HFFc6 (cell line): ENCODE measurements around the gene C14orf132. TPM values are rescaled to one million over a fixed set of nuclear protein-coding genes. Genes with fewer than 3 reads are reported as not detected.

Experiments
- DNase-seq: peaks from one replicate; pipeline ENCODE4 v3.0.0-alpha.2; 2018
- H3K27ac Mint-ChIP-seq: 2 replicates; pipeline ENCODE4 v1.8.0; 2020; ENCODE audit warnings: mild to moderate bottlenecking, mixed read lengths
- H3K27me3 Mint-ChIP-seq: 2 replicates; pipeline ENCODE4 v1.8.0; 2021; ENCODE audit warnings: mild to moderate bottlenecking, moderate library complexity, mixed read lengths; ENCODE audit not compliant: insufficient read depth
- H3K36me3 Mint-ChIP-seq: 2 replicates; pipeline ENCODE4 v1.8.0; 2021; ENCODE audit warnings: low read depth, mixed read lengths
- H3K4me1 Mint-ChIP-seq: 2 replicates; pipeline ENCODE4 v1.8.0; 2020; ENCODE audit warnings: low read depth, mixed read lengths
- H3K4me3 Mint-ChIP-seq: 2 replicates; pipeline ENCODE4 v1.8.0; 2020; ENCODE audit warnings: mild to moderate bottlenecking, moderate library complexity, mixed read lengths
- H3K9me3 Mint-ChIP-seq: 2 replicates; pipeline ENCODE4 v1.8.0; 2020; ENCODE audit warnings: mild to moderate bottlenecking, mixed read lengths
- CTCF ChIP-seq: fragments of 200-600 bp; sonication (generic); IDR thresholded peaks from 2 replicates; pipeline ENCODE4 v1.5.0; 2021; ENCODE audit warnings: antibody characterized with exemption, mild to moderate bottlenecking
- total RNA-seq, 6 experiments: library from RNA; stranded (reverse); fragmentation: NEBNext Ultra II Directional; extraction: Animal tissue kit (Norgen Biotek cat#: 25700); gene quantifications; 2 replicates in 1 of 6; 3 replicates in 5 of 6; pipeline ENCODE4 v1.2.3, GENCODE V29; 2021

The C14orf132 gene
- total RNA-seq, 6 experiments from 2014 or later: 21.5 to 33.1 (median 27.1) TPM

DNA sequence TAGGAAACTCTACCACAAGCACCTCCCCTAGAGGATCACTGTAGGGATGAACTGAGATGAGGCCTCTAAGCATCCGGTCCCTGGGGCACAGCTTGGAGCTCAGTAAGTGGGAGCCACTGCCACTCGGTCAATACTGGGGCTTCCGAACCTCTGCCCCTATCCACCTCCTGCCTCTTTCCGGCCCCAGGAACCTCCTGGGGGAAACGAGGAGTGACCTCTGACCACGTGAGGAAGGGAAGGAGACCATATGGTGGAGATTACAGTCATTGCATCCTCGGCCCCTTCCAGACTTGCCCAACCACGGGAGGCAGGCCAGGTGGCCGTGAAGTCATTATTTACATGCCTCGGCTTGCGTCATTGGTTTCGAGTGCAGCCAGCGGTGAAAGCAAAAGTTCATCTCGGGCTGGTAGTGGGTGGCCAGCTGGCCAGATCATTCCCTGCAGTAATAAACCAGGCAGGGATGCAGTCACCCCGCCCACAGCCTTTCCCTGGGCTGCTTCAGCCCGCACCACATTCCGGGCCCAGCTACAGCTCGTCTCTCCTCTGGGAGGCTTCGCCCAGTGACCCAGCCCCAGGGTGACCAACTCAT lies 65.4 kb downstream of the C14orf132 start:
- DNase-seq: peak; percentile 97
- TF ChIP-seq CTCF: no peak; the same call in 1 of the 2 replicates
- H3K27me3 Mint-ChIP-seq: peaks cover 7% of the 10 kb centered on the region; the same call in 1 of the 2 replicates
- H3K36me3 Mint-ChIP-seq: no peaks in the 10 kb centered on the region
- H3K4me3 Mint-ChIP-seq: peak overlapping the region; percentile 67
- H3K9me3 Mint-ChIP-seq: no peaks in the 10 kb centered on the region
- H3K4me1 Mint-ChIP-seq: peaks cover 52% of the 10 kb centered on the region
- peak overlapping the region; percentile 96 for H3K27ac Mint-ChIP-seq

DNA sequence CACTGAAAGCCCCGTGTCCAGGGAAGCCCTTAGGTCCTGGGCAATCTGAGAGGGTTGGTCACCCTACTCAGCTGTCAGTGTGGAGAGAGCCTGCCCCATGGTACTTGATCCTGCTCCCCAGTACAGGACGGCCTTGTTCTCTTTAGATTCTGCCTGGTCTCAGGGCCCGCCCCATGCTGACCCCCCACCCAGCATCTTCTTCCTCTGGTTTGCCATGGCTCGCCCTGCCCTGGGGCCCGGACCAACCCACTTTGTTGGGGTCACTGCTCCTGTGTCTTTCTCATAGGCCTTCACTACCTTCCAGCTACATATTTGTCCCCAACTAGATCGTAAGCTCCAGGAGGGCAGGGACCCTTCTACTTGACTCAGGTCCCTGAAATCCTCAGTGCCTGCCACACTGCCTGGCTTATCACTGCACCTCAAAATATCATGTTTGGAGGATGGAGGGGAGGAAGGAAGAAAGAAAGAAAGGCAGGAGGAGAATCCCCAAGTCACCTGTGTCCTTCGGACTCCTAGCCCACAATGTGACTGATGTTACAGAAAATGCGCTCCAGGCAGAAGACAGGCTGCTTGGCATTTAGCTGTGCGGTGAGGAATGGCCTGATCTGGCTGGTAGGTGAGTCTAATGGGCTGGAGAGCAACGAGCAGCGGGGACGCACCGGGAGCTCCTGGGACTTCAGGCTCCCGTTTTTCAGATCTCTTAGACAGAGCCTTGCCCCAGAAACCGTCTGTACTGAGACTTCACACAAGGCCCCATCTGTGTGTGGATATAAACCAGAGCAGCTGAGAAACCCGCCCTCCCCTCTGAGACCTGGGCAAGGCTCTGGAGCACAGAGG lies 66.1 kb downstream of the C14orf132 start:
- H3K4me3 Mint-ChIP-seq: peak overlapping the region; percentile 54
- H3K9me3 Mint-ChIP-seq: no peaks in the 10 kb centered on the region
- no peak for DNase-seq
- H3K4me1 Mint-ChIP-seq: peaks cover 44% of the 10 kb centered on the region
- H3K27ac Mint-ChIP-seq: peak overlapping the region; percentile 96
- peaks cover 7% of the 10 kb centered on the region; the same call in 1 of the 2 replicates for H3K27me3 Mint-ChIP-seq
- TF ChIP-seq CTCF: no peak
- H3K36me3 Mint-ChIP-seq: no peaks in the 10 kb centered on the region

- H3K27me3 Mint-ChIP-seq: peaks cover 7% of the 10 kb centered on the region; the same call in 1 of the 2 replicates
- no peak for TF ChIP-seq CTCF
- DNase-seq: no peak
- H3K36me3 Mint-ChIP-seq: no peaks in the 10 kb centered on the region
- no peak overlapping the region for H3K27ac Mint-ChIP-seq
- no peaks in the 10 kb centered on the region for H3K9me3 Mint-ChIP-seq
- H3K4me1 Mint-ChIP-seq: peaks cover 37% of the 10 kb centered on the region
- H3K4me3 Mint-ChIP-seq: no peak overlapping the region
Measured at GRCh38 chr14:96105926-96106441, 66.8 kb downstream of the C14orf132 start.

DNA sequence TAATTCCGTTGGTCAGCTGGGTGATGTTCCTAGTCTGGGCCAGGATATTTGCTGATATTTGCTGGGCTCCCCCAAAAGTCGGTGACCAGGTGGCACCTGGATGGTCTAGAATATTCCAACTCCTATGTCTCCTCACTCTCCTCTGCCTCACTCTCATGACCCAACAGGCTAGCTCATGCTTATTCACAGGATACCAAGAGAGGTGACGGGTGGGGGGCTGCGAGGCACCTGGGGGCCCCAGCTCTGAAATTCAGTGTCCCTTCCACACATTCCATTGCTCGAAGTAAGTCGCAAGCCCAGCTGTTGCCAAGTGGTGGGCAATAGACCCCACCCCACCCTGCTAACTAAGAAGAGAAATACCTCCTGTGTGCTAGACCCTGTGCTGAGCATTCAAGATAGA lies 67.7 kb downstream of the C14orf132 start:
- Mint-ChIP-seq H3K36me3 (peaks cover 3% of the 10 kb centered on the region; the same call in 1 of the 2 replicates), H3K27me3 (peaks cover 7% of the 10 kb centered on the region; the same call in 1 of the 2 replicates), H3K4me3 (no peak overlapping the region), H3K27ac (no peak overlapping the region), H3K9me3 (0 out of 2 replicates have a peak, but pooled peaks cover 4% of the 10 kb centered on the region), H3K4me1 (peaks cover 31% of the 10 kb centered on the region)
- TF ChIP-seq CTCF: no peak
- no peak for DNase-seq

GRCh38 chr14:96108061-96108795 lies 69.1 kb downstream of the C14orf132 start:
- peaks cover 10% of the 10 kb centered on the region for H3K36me3 Mint-ChIP-seq
- peaks cover 19% of the 10 kb centered on the region for H3K4me1 Mint-ChIP-seq
- peaks cover 11% of the 10 kb centered on the region for H3K9me3 Mint-ChIP-seq
- no peak overlapping the region for H3K4me3 Mint-ChIP-seq
- peaks cover 9% of the 10 kb centered on the region; the same call in 1 of the 2 replicates for H3K27me3 Mint-ChIP-seq
- TF ChIP-seq CTCF: no peak
- DNase-seq: no peak
- no peak overlapping the region for H3K27ac Mint-ChIP-seq
